GM18526 (cell line): ENCODE results near the gene SPATA6.

ENCODE experiments used
- POLR2A ChIP-seq: IDR thresholded peaks from 3 replicates; pipeline ENCODE4 v1.6.1; 2011; ENCODE audit not compliant: insufficient read length; ENCODE audit errors: extremely low read depth

SPATA6 gene

DNA sequence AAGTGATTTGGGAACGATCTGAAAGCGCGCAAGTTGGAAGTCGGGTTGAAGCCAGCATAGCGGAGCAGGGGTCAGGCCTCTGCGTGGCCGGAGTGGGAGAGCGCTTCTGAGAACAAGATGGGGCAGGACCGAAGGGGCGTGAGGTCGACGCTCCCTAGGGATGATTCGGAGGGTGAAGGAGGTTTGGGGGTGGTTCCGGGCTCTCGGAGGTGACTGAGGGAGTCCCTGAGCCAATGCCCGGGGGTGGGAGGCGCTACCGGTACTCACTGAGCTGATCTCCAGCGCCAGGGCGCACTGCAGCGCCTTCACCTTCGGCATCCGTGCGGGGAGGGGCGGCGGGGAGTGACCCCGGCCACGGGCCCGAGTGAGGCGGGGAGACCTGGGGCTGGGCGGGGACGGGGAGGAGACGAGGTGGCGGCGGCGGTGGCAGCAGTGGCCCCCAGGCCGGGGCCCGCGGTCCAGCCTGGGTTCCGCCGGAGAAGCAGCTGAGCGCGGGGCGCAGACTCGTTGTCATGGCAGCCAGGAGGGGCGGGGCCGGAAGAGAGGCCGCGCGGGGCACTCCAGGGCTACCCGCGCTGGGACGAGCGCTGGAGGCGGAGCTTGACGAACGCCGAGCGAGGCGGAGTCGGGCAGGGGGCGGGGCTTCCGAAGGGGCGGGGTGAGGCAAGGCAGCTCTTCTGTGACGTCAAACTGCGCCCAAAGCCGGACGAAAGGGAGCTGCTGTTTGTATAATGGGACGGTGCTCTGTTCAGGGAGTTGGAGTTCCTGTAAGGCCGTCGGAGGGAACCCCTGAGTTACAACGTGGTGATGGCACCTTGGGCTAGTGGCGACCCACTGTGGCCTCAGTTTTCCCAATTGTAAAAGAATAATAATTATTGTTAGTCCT, at the start of gene SPATA6:
SPATA6 (minus strand) TSS at position 514 of the 886 bp plus-strand sequence; CDS start at position 318, 196 bp downstream.
- TF ChIP-seq POLR2A: no peak

- no peak for TF ChIP-seq POLR2A
These were observed 34.9 kb upstream of the SPATA6 start for GRCh38 chr1:48506870-48507269.

DNA sequence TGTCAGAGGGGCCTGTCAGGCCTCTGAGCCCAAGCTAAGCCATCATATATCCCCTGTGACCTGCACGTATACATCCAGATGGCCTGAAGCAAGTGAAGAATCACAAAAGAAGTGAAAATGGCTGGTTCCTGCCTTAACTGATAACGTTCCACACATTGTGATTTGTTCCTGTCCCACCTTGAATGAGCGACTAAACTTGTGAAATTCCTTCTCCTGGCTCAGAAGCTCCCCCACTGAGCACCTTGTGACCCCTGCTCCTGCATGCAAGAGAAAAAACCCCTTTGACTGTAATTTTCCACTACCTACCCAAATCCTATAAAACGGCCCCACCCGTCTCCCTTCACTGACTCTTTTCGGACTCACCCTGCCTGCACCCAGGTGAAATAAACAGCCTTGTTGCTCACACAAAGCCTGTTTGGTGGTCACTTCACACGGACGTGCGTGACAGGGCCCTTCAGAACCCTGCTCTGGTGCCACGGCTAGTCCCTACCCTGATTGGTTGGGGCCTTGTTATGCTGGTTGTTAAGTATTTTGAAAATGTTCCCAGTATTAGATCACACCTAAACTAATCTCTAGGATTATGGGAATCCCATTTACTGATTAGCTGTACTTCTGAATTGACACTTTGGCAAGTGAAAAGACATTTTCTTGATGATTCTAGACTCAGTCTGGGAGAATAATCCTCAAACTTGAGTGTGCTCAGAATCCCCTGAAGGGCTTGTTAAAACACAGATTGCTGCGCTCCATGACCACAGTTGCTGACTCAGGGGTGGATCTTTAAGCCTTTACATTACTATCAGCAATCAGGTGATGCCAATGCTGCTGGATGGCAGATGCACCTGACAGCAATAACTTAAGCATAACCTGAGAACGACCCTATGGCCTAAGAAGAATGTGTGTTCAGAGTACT, 28.8 kb upstream of the SPATA6 start:
- no peak for TF ChIP-seq POLR2A

GRCh38 chr1:48499211-48499735, 27.3 kb upstream of the SPATA6 start:
- TF ChIP-seq POLR2A: no peak

DNA sequence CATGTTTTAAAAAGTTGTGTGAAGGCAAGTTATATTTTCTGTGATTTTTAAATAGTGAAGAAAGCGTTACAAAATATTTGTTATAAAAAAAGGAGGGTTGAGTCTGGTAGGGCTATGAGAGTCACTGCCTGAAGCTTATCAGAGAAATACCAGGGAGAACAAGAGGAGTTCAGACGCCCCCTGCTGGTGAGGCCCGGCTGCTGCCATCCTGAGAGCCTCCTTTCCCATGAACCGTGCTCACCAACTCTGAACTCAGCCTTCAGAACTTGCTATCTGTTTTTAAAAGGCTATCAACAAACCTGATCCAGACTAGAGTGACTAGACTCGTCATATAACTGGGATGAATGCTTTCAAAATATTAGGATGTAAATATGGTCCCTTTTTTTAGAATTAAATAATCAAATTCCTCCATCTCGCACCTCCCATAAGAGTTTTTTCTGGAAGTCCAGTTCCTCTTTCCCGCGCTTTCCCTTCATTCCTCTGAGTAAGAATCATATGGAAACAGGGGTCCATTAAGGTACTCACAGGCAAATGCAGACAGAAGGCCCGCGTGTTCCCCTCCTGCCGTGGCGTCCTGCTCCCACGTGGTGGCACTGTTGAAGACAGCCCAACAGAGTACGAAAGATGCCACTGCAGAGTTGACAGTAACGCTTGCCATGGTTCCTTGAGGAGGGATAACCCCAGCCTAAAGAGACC, 26.2 kb upstream of the SPATA6 start:
- no peak for TF ChIP-seq POLR2A

GRCh38 chr1:48495911-48496310, 23.9 kb upstream of the SPATA6 start:
- no peak for TF ChIP-seq POLR2A

DNA sequence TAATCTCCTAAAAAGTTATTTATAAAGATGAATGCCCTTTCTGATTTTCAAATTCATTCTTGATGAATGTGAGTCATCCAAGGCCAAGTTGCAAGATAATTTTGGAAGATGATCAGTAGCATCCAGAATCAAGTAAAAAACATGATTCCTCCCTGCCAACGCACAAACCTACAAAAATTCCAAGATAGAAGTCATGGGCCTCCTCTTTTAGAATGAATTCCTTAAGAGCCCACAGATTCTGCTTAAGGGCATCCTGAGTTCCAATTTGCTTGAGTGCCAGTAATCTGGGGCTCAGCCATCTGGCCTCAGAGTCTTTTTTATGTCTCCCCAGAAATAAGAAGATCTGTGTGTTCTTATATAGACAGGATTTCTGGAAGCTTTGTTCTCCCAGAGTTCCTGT, 23.2 kb upstream of the SPATA6 start:
- no peak for TF ChIP-seq POLR2A

DNA sequence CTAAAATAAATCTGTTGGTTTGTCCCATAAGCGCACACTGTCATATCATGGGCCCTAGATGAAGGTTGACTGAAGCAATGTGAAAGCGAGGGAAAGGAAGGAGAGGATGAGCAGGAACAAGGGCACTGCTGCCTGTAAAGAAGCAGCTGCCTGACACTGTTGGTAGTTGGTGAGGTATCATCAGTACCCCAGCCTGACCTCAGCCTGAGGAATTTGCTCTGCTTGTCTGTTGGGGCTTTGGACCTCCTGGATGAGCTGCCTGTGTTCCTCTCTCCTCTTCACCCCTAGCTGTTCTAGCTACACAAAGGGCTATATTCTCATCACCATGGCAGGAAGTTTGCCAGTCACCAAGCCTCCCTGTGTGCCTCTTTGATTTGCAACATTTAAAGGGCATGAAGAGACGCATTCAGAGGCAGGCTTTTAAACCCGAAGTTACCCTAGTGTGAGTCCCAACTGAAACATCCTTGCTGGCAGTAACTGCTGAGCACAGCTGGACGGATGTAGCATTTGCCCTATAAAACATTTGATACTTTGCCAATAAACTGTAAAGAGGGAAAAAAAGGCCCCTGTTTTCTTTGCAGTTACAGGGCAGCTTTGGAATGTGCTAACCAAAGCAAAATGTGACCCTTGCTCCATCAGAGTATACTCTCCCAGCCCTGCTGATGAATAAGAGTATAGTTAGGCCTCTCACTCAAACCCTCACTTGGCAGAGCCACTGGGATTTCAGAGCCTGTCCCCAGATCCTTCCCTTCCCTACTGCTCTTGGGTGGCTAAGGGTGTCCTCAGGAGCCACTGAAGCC, 22.2 kb upstream of the SPATA6 start:
- no peak for TF ChIP-seq POLR2A

DNA sequence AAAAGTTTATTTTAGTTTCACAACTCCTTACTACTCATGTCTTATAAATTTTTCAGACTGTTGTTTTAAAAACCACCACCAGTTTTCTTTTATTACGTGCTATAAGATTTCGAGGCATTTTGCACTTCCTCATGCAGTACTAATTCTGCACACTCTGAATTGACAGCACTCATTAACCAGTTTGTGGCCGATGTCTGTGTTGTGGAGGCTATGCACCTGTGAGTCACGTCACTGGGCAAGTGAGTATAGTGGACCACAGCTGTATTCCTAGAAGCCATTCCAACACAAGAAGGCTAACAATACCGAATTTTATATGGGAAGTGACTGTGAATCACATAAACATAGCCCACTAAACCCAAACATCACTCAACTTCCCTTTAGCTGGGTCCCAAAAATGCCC, 21.0 kb upstream of the SPATA6 start:
- TF ChIP-seq POLR2A: no peak

- no peak for TF ChIP-seq POLR2A
These were observed 20.4 kb upstream of the SPATA6 start for GRCh38 chr1:48492392-48492791.

GRCh38 chr1:48488721-48489120, 16.7 kb upstream of the SPATA6 start:
- TF ChIP-seq POLR2A: no peak

- no peak for TF ChIP-seq POLR2A
These were observed 8.5 kb upstream of the SPATA6 start for GRCh38 chr1:48480504-48480903.

DNA sequence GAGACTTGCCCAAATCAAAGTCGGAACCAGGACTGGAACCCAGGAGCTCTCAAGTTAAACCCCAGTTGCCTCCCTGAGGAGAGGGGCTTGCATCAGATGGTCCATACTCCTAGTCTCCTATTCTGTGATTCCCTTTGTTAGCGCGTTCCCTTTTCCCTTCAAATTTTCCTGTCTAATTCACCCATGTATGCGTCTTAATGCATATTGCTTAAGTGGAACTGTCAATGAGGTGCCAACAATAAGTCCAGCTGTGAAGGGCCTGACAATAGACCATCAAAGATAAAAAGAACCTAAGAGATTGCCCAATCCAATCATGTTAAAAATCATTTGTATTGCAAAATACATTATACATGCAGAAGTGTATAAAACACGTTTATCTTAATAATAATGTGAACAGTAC, 634 bp upstream of the SPATA6 start:
- TF ChIP-seq POLR2A: no peak

DNA sequence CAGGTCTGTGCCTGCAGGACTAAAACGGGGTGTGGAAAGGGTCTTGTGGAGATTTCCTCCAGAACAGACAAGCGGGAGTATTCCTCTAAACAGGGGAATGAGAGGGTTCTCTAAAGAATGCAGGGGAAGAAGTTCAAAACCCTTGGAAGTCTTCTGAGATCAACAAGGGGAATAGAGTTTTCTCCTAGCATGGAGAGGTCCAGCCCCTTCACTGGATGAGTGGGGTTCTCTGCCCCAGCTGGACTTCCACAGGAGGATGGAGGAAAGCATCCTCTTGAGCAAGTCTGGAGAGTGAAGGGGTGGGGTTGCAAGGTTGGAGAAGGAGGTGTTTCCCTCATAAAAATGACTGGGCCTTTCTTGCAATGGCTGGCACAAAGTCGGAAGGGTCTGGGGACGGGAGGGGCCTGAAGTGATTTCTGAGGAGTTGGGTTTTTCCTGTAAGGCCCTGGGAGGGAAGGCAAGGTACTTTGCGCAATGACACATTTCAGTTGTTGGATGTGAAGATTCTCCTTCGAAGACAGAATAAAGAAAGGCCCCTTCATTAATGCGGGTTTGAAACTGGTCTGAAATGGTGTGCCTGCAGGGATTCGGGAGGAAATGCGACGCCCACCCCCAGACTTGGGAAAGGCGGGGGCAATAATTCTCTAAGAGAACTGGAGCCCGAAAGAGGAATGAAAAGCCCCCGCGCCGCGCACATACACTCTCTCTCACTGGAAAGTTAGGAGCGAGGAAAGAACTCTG, 884 bp downstream of the SPATA6 start:
- no peak for TF ChIP-seq POLR2A

GRCh38 chr1:48470481-48470855, 1.5 kb downstream of the SPATA6 start:
- no peak for TF ChIP-seq POLR2A
